Metanephros (tissue), 1 donor: Measurements from ENCODE around the gene NIPAL4. TPM values are rescaled to one million over a fixed set of nuclear protein-coding genes. Genes with fewer than 3 reads are reported as not detected.

Experiments
- total RNA-seq: library from RNA; depleted of rRNA; stranded (reverse); fragments of >200 nt; gene quantifications from one replicate; pipeline ENCODE4 v1.2.3, GENCODE V29; 2014

NIPAL4 gene
- 0.47 TPM for total RNA-seq

GRCh38 chr5:157459715-157460599 is at the start of gene NIPAL4:
NIPAL4 (plus strand) TSS chr5:157460213; CDS start chr5:157460321, 108 bp downstream.

Other genes starting within 250 kb of the NIPAL4 start
- 150 TPM for gene CYFIP2, start 194.1 kb upstream of the NIPAL4 start, total RNA-seq
- gene ADAM19, start 115.6 kb downstream of the NIPAL4 start, total RNA-seq: 10.9 TPM
- 0.06 TPM for gene SOX30, start 192.2 kb downstream of the NIPAL4 start, total RNA-seq
- gene C5orf52, start 211.3 kb downstream of the NIPAL4 start, total RNA-seq: not detected